Left lung (tissue), 10 donors: ENCODE results near the gene SYCE3. TPM values are rescaled to one million over a fixed set of nuclear protein-coding genes. Genes with fewer than 3 reads are reported as not detected.
"Not testable (repeated sequence)": the region's sequence is repeated elsewhere in the genome, so short reads cannot be mapped to it uniquely, and the experiment has no call there.

Experiments
- ATAC-seq: fragments of 200-7000 bp; cut with Tn5 transposase; one replicate; pipeline ENCODE4 v1.9.1; 2020; ENCODE audit warnings: moderate library complexity
- DNase-seq, 4 donors: peaks; one replicate each; pipeline ENCODE4 v3.0.0-alpha.2; 2013 to 2020
- H3K27ac ChIP-seq, 2 donors: fragments of 200-600 bp; sonication (generic) in 1 of 2; one replicate each; pipeline versions ENCODE4 v1.5.0 to v1.8.0; 2020 to 2021
- H3K27me3 ChIP-seq, 2 donors: fragments of 200-600 bp; sonication (generic) in 1 of 2; one replicate each; pipeline versions ENCODE4 v1.5.0 to v1.8.0; 2020 to 2021
- H3K36me3 ChIP-seq, 2 donors: fragments of 200-600 bp; sonication (generic) in 1 of 2; one replicate each; pipeline versions ENCODE4 v1.5.0 to v1.8.0; 2020 to 2021
- H3K4me1 ChIP-seq, 2 donors: fragments of 200-600 bp; one replicate each; pipeline ENCODE4 v1.8.0; 2021
- H3K4me3 ChIP-seq, 2 donors: fragments of 200-600 bp; sonication (generic) in 1 of 2; one replicate each; pipeline versions ENCODE4 v1.5.0 to v1.8.0; 2020 to 2021; ENCODE audit warnings: mild to moderate bottlenecking in 1 of 2
- H3K9me3 ChIP-seq, 2 donors: fragments of 200-600 bp; sonication (generic) in 1 of 2; one replicate each; pipeline versions ENCODE4 v1.5.0 to v1.8.0; 2020 to 2021
- CTCF ChIP-seq, 2 donors: fragments of 200-600 bp; sonication (generic) in 1 of 2; IDR thresholded peaks; one replicate each; pipeline versions ENCODE4 v1.5.0 to v1.8.0; 2021; ENCODE audit warnings: antibody characterized with exemption in 2 of 2
- intact Hi-C, 2 donors: fragments of 100-400 bp; cut with DNase I; formaldehyde crosslinking; loops; one replicate each; pipeline versions ENCODE4 v1.11.2 to v1.14.2; 2022
- polyA plus RNA-seq, 6 donors: library from polyadenylated mRNA; unstranded; fragments of 120-200 nt; gene quantifications; one replicate each; pipeline ENCODE4 v1.2.1, GENCODE V29; 2013; ENCODE audit not compliant: insufficient read length in 6 of 6
- total RNA-seq, 2 donors: library from RNA; stranded (reverse); fragmentation: NEBNext Ultra II Directional; extraction: Animal tissue kit (Norgen Biotek cat#: 25700); gene quantifications; one replicate each; pipeline ENCODE4 v1.2.1, GENCODE V29; 2021
- donor health status: DM: no; HTN: yes; CAD: no.
- donor health status: DM: no; HTN: no; CAD: no.

SYCE3 gene
- total and polyA plus RNA-seq, 8 donors = not detected

- Histone ChIP-seq H3K9me3 (no peaks in the 10 kb centered on the region), H3K36me3 (no peaks in the 10 kb centered on the region), H3K27ac (peak overlapping the region; percentile 79 to 100), H3K4me3 (peak overlapping the region in 1 of 2 donors; percentile 23), H3K4me1 (peaks cover 26 to 85% of the 10 kb centered on the region in 2 donors), H3K27me3 (peaks cover 29 to 31% of the 10 kb centered on the region in 2 donors)
- DNase-seq (peak; percentile 36 to 98 (median 82)), ATAC-seq (peak; percentile 52)
- intact Hi-C loops = no loop called here
- TF ChIP-seq CTCF (IDR thresholded peaks at IDR 0.05) = peak; percentile 51 to 57
Observed at GRCh38 chr22:50544078-50544745, 18.5 kb downstream of the SYCE3 start.

- no peak for TF ChIP-seq CTCF (IDR thresholded peaks at IDR 0.05)
Observed at GRCh38 chr22:50542416-50542927, 20.2 kb downstream of the SYCE3 start.

GRCh38 chr22:50541667-50542026 is 21.1 kb downstream of the SYCE3 start:
- H3K4me3 ChIP-seq = peak overlapping the region in 1 of 2 donors; percentile 19
- H3K36me3 ChIP-seq, H3K27me3 ChIP-seq, intact Hi-C loops, H3K9me3 ChIP-seq: not testable (repeated sequence)
- ATAC-seq (peak; percentile 47), DNase-seq (peak in 2 of 4 donors; percentile 78 to 84)
- H3K27ac ChIP-seq = peak overlapping the region; percentile 98 to 100
- peaks cover 29 to 95% of the 10 kb centered on the region in 2 donors for H3K4me1 ChIP-seq

More at GRCh38 chr22:50542416-50542927, 20.2 kb downstream of the SYCE3 start:
- DNase-seq (peak in 2 of 4 donors; percentile 67 to 86), ATAC-seq (no peak)
- intact Hi-C loops = no loop called here
- Histone ChIP-seq H3K27ac (peak overlapping the region; percentile 98 to 100), H3K4me3 (peak overlapping the region in 1 of 2 donors; percentile 19), H3K27me3 (peaks cover 15 to 17% of the 10 kb centered on the region in 2 donors), H3K36me3 (no peaks in the 10 kb centered on the region), H3K4me1 (peaks cover 29 to 89% of the 10 kb centered on the region in 2 donors), H3K9me3 (no peaks in the 10 kb centered on the region)

- Histone ChIP-seq H3K4me1 (peaks cover 29 to 95% of the 10 kb centered on the region in 2 donors), H3K36me3 (no peaks in the 10 kb centered on the region), H3K9me3 (no peaks in the 10 kb centered on the region), H3K27ac (peak overlapping the region; percentile 98 to 100), H3K27me3 (no peaks in the 10 kb centered on the region), H3K4me3 (no peak overlapping the region)
- no peak for TF ChIP-seq CTCF (IDR thresholded peaks at IDR 0.05)
- intact Hi-C loops = no loop called here
- DNase-seq (no peak), ATAC-seq (no peak)
Observed at GRCh38 chr22:50540381-50540780, 22.3 kb downstream of the SYCE3 start.

- DNase-seq (no peak), ATAC-seq (no peak)
- intact Hi-C loops = no loop called here
- peaks cover 29 to 95% of the 10 kb centered on the region in 2 donors for H3K4me1 ChIP-seq
- H3K9me3 ChIP-seq = no peaks in the 10 kb centered on the region
- TF ChIP-seq CTCF (IDR thresholded peaks at IDR 0.05) = no peak
- H3K4me3 ChIP-seq = no peak overlapping the region
- H3K27me3 ChIP-seq = no peaks in the 10 kb centered on the region
- H3K27ac ChIP-seq = peak overlapping the region; percentile 98 to 100
- no peaks in the 10 kb centered on the region for H3K36me3 ChIP-seq
Observed at GRCh38 chr22:50537765-50538164, 25.0 kb downstream of the SYCE3 start.
